Right lobe of liver (tissue), 4 donors: Measurements from ENCODE around the gene HELZ.

Experiments used
- CTCF ChIP-seq, 4 donors: fragments of 200-600 bp in 3 of 4; fragments of 450-650 bp in 1 of 4; IDR thresholded peaks; one replicate each; pipeline versions ENCODE4 v1.5.1 to v1.8.0; 2016 to 2022; ENCODE audit warnings: antibody characterized with exemption in 4 of 4, mild to moderate bottlenecking in 2 of 4
- POLR2A ChIP-seq: fragments of 450-650 bp; IDR thresholded peaks from one replicate; pipeline ENCODE4 v1.6.1; 2017; ENCODE audit warnings: antibody characterized with exemption, mild to moderate bottlenecking
- donor health status: DM: no; HTN: no; CAD: no.
- donor health status: DM: no; HTN: no; CAD: no.
- donor health status: DM: no; HTN: yes; CAD: no.

DNA sequence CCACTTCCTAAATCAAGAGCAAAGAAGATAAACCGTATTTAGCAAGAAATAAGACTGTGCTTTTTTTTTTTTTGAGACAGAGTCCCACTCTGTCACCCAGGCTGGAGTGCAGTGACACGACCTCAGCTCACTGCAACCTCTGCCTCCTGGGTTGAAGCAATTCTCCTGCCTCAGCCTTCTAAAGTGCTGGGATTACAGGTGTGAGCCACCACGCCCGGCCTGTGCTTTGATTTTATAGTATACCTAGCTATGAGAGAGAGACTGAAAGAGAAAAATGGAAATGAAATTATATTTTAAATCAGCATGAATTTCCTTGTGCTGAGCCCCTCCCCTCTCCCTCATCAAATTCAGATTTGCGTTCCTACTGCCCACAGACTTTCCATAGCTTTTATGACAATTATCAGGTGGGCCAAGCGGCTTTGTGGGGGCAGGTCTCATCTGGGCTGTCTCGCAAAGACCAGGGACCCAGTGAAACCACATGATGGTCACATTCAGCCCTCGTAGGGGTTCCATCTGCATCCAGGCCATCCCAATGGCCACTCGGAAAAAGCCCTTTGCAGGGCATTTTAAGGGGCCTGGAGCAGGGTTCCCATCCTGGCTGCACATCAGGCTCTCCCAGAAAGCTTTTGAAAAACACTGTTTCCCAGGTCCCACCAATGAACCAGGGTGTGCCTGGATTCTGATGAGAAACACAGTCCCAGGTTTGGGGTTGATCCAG, 192.1 kb downstream of the HELZ start:
- no peak for TF ChIP-seq CTCF (IDR thresholded peaks at IDR 0.05)
- TF ChIP-seq POLR2A, result no peak
